ENCODE measurements around the gene TMEM205.
"Not testable (repeated sequence)": the region's sequence is repeated elsewhere in the genome, so short reads cannot be mapped to it uniquely, and the experiment has no call there.

The TMEM205 gene

DNA sequence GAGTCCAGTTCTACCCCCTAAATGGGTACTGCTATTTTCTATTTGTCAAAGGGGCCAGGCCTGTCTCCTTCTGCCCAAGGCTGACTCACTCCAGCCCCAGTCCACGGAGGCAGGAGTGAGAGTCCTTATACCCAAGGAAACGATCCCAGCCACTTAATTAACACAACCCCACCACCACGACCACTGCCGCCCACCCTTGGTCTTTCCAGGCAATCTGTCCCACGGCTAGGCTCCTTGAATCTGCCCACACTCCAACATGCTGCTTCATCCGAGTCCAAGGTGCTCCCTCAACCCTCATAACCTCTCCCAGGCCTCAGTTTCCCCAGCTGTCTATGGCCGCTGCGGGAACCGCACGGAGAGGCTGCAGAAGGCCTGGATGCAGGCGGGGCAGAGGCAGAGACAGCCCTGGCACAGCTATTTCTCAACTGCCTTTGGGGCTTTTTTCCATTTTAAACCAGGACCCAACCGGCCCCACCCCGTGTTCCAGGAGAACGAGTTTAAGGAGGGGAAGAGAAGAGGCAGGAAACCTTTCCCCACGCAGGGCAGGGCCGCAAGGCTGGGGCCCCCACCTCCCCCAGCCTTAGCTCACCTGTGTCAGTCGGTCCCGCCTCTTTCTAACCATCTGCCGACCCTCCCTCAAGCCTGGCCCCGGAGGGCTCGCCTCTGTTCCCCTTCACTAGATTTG lies 7.4 kb downstream of the TMEM205 start:
- no peak for DNase-seq

DNA sequence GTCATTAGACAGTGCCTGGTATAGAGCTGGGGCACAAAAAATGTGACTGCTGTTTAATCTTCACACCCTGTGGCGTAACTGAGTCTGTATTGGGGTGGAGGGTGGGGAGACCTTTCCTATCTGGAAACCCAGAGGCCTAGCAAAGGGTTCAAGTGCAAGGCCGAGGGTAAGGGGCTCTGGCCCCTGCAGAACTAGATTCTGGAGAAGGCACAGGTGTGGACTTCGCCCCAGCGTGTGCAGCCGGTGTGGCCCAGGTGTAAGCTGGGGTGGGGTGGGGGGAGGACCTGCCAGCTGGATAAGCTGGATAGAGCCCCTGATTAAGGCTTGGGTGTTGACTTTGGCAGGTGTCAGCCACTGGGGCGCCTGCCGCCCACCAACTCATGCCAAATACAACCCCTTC lies 7.9 kb downstream of the TMEM205 start:
- no peak for DNase-seq

GRCh38 chr19:11337080-11337479 lies 9.0 kb downstream of the TMEM205 start:
- DNase-seq: no peak

GRCh38 chr19:11335449-11336146 lies 10.5 kb downstream of the TMEM205 start:
- DNase-seq: no peak

DNA sequence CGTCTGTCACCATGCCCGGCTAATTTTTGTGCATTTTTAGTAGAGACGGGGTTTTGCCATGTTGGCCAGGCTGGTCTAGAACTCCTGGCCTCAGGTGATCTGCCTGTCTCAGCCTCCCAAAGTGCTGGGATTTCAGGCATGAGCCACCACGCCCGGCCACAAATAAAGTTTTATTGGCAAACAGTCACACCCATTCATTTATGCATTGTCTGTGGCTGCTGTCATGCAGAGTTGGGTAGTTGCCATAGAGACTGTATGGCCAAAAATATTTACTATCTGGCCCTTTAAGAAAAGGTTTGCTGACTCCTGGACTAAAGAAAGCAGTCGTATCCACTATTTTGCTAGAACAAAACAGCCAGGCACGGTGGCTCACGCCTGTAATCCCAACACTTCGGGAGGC lies 12.2 kb downstream of the TMEM205 start:
- not testable (repeated sequence) for DNase-seq

- no peak for DNase-seq
Measured at GRCh38 chr19:11332822-11333221, 13.2 kb downstream of the TMEM205 start.

GRCh38 chr19:11331502-11331901 lies 14.6 kb downstream of the TMEM205 start:
- DNase-seq: no peak

- DNase-seq: no peak
Measured at GRCh38 chr19:11330127-11330526, 15.9 kb downstream of the TMEM205 start.

GRCh38 chr19:11325544-11325943 lies 20.5 kb downstream of the TMEM205 start:
- no peak for DNase-seq

DNA sequence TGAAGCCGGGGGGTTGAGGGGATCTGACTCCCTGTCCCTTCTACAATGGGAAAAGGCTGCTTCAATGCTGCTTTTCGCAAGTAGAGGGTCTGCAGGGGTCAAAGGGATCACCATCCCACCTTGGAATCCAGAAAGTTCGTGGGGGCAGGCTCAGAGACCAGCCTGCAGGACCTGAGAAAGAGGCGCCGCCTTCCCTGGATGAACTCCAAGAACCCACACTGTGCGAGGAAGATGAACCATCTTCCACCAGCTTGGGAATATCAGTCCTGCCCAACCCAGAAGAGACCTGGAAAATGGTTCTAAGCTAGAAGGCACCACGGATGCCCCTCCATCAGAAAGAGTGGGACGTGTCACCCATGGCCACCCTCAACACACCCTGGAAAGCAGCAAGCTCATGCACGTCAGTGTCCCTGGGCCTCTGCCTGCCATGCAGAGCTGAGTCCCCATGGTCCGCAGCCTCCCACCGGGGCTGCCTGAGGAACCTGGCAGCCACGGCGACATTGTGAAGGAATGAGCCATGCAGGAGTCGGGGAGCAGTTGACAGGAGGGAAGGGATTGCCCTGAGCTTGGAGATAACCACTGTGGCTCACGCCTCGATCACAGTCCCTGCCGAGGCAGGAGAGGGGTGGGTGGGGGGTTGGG lies 21.2 kb downstream of the TMEM205 start:
- DNase-seq: no peak

- DNase-seq: no peak
Measured at GRCh38 chr19:11324079-11324661, 21.9 kb downstream of the TMEM205 start.

- no peak for DNase-seq
Measured at GRCh38 chr19:11323601-11324078, 22.4 kb downstream of the TMEM205 start.

- no peak for DNase-seq
Measured at GRCh38 chr19:11322269-11323024, 23.6 kb downstream of the TMEM205 start.

DNA sequence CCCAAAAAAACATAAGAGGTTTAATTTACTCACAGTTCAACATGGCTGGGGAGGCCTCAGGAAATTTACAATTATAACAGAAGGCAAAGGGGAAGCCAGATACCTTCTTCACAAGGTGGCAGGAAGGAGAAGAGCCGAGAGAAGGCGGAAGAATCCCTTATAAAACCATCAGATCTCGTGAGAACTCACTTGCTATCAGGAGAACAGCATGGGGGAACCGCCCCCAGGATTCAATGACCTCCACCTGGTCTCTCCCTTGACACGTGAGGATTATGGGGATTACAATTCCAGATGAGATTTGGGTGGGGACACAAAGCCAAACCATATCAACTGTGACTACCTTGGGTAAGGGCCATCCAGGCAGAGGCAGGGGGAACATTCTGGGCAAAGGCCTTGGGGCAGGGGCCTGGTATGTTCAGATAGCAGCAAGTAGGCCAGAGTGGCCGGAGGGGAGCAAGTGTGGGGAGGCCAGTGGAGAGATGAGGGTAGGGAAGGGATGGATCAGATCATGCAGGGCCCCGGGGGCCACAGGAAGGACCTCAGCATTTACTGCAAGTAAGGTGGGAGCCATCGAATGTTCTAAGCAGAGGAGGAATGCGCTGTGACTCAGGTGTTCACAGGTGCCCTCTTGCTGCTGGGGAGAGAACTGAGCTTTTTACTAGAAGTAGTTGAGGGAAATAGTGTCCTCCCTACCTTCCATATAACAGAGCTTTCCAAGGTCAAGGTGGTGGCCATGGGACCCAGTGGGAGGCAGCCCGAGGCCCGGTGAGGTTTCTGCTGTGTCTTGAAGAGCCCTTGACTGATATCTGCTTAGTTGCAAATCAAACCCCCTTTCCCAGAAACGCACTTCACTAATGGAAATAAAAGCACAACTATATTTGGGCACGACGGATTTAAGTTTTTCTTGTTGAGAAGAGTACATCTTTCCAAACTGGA lies 24.6 kb downstream of the TMEM205 start:
- DNase-seq: no peak

- not testable (repeated sequence) for DNase-seq
Measured at GRCh38 chr19:11320278-11320995, 25.6 kb downstream of the TMEM205 start.

- DNase-seq: no peak
Measured at GRCh38 chr19:11306337-11306736, 39.7 kb downstream of the TMEM205 start.

GRCh38 chr19:11304936-11305335 lies 41.1 kb downstream of the TMEM205 start:
- DNase-seq: no peak

GRCh38 chr19:11300811-11301120 lies 45.3 kb downstream of the TMEM205 start:
- no peak for DNase-seq

- DNase-seq: no peak
Measured at GRCh38 chr19:11299946-11300810, 45.9 kb downstream of the TMEM205 start.

GRCh38 chr19:11296264-11296663 lies 49.8 kb downstream of the TMEM205 start:
- no peak for DNase-seq

Measured in NCI-H1436 (cell line).